Posterior vena cava (tissue), 2 donors: Measurements from ENCODE around the gene PCIF1. TPM values are rescaled to one million over a fixed set of nuclear protein-coding genes. Genes with fewer than 3 reads are reported as not detected.
A peak's percentile ranks its signal among the peaks of the same experiment; 100 is the strongest.
"Not testable (repeated sequence)": the region's sequence is repeated elsewhere in the genome, so short reads cannot be mapped to it uniquely, and the experiment has no call there.

Experiments used
- DNase-seq: peaks from one replicate; pipeline ENCODE4 v3.0.0-alpha.2; 2020; ENCODE audit warnings: low spot score
- intact Hi-C, 2 donors: fragments of 100-400 bp; cut with DNase I; formaldehyde crosslinking; loops; one replicate each; pipeline versions ENCODE4 v1.14.1 to v1.14.2; 2022 to 2023
- total RNA-seq, 2 donors: library from RNA; stranded (reverse); fragmentation: NEBNext Ultra II Directional; extraction: Animal tissue kit (Norgen Biotek cat#: 25700); gene quantifications; one replicate each; pipeline ENCODE4 v1.2.1, GENCODE V29; 2021
- donor health status: DM: yes; HTN: yes; CAD: no.
- donor health status: DM: yes; HTN: yes; CAD: no.

PCIF1 gene
- total RNA-seq, 2 donors from 2014 or later, result 27.3 to 35.7 TPM

DNA sequence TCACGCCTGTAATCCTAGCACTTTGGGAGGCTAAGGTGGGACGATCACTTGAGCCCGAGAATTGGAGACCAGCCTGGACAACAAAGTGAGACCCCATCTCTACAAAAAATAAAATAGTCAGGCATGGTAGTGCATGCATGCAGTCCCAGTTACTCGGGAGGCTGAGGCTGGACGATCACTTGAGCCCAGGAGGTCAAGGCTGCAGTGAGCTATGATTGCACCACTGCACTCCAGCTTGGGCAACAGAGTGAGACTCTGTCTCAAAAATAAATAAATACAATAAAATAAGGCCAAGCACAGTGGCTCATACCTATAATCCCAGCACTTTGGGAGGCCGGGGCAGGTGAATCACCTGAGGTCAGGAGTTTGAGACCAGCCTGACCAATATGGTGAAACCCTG lies 33.2 kb upstream of the PCIF1 start:
- DNase-seq, intact Hi-C loops: not testable (repeated sequence)

- DNase-seq, result no peak
- intact Hi-C loops, result no loop called here
Observed at GRCh38 chr20:45902199-45902701, 32.2 kb upstream of the PCIF1 start.

- DNase-seq, result no peak
Observed at GRCh38 chr20:45904583-45905504, 29.6 kb upstream of the PCIF1 start.

GRCh38 chr20:45905505-45906079 lies 28.9 kb upstream of the PCIF1 start:
- no peak for DNase-seq
- intact Hi-C loops, result no loop called here

More at GRCh38 chr20:45904583-45905504, 29.6 kb upstream of the PCIF1 start:
- intact Hi-C loops, result no loop called here

DNA sequence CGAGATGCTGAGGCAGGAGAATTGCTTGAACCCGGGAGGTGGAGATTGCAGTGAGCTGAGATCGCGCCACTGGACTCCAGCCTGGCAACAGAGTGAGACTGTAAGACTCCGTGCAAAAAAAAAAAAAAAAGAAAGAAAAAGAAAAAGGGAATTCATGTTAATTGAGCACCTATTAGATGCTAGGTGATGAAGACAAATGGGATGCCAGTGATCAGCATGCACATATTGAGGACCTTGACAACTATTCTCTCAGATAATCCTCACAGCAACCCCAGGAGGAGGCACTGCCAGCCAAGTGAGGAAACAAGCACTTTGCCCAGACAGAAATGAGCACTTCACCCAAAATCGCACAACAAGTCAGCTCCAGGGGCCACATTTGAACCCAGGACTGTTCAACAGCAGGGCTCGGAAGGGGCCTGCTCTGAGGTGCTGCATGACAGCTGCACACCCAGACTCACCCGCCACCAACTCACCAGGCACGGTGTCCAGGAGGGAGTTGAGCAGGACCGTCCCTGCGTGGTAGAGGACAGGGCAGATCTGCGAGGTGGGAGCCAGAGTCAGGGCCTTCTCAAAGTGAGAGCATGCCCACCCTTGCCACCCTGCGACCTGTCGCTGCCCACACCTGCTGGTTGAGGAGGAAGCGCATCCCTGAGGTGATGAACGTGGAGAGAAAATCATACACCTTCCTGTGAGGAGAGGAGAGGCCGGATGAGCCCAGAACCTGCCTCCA lies 27.1 kb upstream of the PCIF1 start:
- intact Hi-C loops, result loop anchor here in 1 of 2 donors (1.0 kb wide), 1 partner anchor 30 kb away; no protein-coding TSS in a partner anchor
- DNase-seq, result no peak

DNA sequence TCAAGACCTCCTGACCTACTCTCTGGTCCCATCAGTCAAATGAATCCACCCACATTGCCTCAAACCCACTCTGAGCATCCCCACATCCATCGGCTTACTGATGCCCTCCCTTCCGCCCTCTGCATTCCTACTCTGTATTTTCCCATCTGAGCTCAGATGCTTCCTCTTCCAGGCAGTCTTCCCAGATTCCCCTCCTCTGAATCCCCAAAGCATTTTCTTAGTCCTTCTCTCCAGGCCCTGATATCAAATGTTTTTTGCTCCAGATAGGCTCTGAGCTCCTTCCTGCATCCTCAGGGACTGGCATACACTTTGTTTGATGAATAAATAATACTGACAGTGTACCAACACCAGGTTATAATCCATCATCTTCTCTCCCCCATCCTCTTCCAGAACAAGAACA lies 26.4 kb upstream of the PCIF1 start:
- intact Hi-C loops, result no loop called here
- no peak for DNase-seq

DNA sequence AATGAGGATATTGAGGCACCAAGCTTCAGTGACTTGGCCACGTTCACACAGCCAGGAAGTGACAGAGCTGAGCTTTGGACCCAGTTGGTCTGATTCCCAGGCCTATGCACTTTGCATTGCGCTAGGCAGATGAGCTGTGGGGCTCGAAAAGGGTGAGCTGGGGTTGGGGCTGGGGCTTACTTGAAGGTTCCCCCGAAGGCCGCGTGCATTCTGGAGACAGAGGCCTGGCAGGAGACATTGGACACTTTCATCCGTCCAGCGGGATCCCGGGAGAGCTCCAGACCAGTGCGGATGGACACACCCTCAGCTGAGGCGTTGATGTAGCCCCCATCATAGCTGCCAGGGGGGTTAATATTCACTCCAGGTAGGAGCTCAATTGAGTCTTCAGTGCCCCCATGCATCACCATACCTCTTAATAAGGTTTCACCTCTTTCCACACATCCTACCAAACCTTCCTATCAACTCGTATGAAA lies 25.1 kb upstream of the PCIF1 start:
- no peak for DNase-seq
- intact Hi-C loops, result no loop called here

GRCh38 chr20:45909817-45910669 lies 24.4 kb upstream of the PCIF1 start:
- no peak for DNase-seq
- intact Hi-C loops, result no loop called here

DNA sequence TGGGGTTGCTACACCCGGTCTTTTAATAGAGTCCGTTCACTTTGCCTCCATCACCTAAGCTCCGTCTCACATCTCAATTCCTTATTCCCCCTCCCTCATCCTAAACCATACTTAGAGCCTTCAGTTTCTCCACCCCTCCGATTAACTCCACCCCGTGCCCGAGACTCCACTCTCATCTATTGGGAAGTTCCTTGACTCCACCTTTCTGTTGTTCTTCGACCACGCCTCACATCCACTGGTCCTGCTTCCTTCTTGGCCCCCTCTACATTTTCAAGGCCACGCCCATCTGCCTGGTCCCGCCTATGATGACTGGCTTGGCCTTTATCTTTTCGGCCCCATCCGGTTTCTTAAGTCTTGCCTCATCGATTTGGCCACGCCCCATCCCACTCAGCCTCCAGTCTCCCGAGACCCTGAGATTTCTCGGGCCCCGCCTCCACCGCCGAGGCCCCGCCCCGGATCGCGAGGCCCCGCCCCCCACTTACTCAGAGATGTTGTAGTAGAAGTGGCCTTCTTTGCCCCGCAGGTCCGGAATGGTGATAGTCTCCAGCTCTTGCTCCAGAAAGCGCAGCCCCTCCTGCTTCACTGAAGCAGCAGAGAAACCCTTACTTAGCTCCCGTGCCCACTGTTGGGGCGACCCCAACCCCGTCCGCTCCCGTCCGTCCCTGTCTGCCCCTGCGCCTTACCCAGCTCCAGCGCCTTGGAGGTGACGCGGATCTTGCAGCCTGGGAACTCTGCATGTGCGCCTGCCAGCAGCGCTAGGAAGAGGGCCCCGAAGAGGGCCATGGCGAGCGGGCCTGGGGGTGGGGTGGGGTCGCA lies 23.6 kb upstream of the PCIF1 start:
- intact Hi-C loops, result no loop called here

GRCh38 chr20:45911486-45912343 lies 22.8 kb upstream of the PCIF1 start, which contains the start of gene PLTP:
TSS of gene PLTP (minus strand) at chr20:45912155. CDS start at chr20:45911452, 703 bp downstream.
- intact Hi-C loops, result no loop called here
- DNase-seq, result peak; percentile 95

More for the DNA sequence above, 23.6 kb upstream of the PCIF1 start:
- DNase-seq, result peak; percentile 99

DNA sequence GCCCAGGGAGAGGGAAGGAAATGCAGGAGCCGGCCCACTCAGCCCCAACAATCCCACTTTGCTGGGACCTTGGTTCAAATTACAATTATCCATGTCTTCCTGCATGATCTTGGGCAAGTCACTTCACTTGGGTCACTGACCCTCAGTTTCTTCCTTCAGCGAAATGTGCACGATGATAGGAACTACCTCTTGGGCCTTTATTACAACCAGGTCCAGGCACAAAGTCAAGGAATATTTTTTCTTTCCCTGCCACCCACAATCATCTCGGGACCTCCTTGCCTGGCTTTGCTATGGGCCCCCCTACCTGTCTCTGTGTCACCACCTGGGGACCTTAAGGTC lies 22.2 kb upstream of the PCIF1 start:
- DNase-seq, result no peak
- intact Hi-C loops, result no loop called here

DNA sequence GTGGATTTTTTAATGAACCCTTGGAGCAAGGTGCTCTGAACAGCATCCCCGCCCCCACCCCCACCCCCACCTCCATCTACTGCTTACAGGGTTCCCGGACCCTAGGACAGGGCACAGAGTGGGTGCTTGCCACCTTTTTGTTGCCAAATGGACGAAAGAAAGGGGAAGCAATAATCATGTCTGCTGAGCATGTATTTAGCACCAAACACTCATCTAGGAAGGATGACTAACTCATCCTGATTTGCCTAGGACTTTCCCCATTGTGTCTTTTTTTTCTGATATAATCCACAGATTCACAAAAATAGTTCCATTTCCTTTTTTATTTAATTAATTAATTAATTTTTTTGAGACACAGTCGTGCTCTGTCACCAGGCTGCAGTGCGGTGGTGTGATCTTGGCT lies 21.4 kb upstream of the PCIF1 start:
- no peak for DNase-seq
- intact Hi-C loops, result no loop called here

DNA sequence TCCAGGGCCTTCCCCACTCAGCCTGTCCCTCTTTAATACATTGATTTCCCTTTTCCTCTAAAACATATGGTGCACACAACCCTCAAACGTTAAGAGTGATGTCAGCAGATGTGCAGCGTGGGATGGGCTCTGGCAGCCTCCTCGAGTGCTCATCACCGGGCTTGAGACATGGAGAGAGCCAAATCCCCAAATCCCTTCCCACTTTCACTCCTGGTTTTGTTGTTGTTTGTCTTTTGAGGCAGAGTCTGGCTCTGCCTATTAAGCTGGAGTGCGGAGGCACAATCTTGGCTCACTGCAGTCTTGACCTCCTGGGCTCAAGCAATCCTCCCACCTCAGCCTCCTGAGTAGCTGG lies 16.7 kb upstream of the PCIF1 start:
- DNase-seq, result no peak
- intact Hi-C loops, result no loop called here

DNA sequence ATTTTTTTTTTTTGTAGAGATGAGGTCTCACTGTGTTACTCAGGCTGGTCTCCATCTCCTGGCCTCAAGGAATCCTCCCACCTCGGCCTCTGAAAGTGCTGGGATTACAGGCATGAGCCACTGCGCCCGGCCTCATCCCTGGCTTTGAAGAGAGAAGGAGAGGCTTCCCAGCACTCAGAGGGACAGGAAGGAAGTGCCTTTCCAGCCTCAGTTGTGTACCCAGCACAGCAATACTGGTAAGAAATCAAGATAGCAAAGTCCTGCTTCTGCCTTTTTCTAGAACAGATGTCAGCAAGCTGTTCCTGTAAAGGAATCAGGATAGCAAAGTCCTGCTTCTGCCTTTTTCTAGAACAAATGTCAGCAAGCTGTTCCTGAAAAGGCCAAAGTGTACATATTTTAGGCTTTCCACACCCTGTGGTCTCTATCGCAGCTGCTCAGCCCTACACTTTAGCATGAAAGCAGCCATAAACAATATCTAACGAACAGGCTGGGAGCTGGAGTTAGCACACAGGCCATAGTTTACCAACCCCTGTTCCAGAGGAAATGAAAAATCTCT lies 16.2 kb upstream of the PCIF1 start:
- intact Hi-C loops, result no loop called here
- no peak for DNase-seq

- DNase-seq, result no peak
- intact Hi-C loops, result no loop called here
Observed at GRCh38 chr20:45918779-45919537, 15.5 kb upstream of the PCIF1 start.
